Activated naive CD8-positive, alpha-beta T cell treated with anti-CD3 and anti-CD28 coated beads, Interleukin-2, amount 50 U/mL, for 24 hours (primary cell): Measurements from ENCODE around the gene DEFB110.

ENCODE experiments used
- ATAC-seq: fragments of 150-1000 bp; cut with Tn5 transposase; one replicate; pipeline ENCODE4 v1.10.0; 2021
- DNase-seq: peaks from one replicate; pipeline ENCODE4 v3.0.0; 2021
- H3K27ac Mint-ChIP-seq: one replicate; pipeline ENCODE4 v1.8.0; 2021; ENCODE audit warnings: mild to moderate bottlenecking, mixed read lengths
- H3K27me3 Mint-ChIP-seq: one replicate; pipeline ENCODE4 v1.8.0; 2021; ENCODE audit warnings: mixed read lengths
- H3K36me3 Mint-ChIP-seq: one replicate; pipeline ENCODE4 v1.8.0; 2021; ENCODE audit warnings: low read depth, mixed read lengths
- H3K4me1 Mint-ChIP-seq: one replicate; pipeline ENCODE4 v1.8.0; 2021; ENCODE audit warnings: mixed read lengths
- H3K4me3 Mint-ChIP-seq: one replicate; pipeline ENCODE4 v1.8.0; 2021; ENCODE audit warnings: mild to moderate bottlenecking, moderate library complexity, mixed read lengths
- H3K9me3 Mint-ChIP-seq: one replicate; pipeline ENCODE4 v1.8.0; 2021; ENCODE audit warnings: mixed read lengths

Gene DEFB110

DNA sequence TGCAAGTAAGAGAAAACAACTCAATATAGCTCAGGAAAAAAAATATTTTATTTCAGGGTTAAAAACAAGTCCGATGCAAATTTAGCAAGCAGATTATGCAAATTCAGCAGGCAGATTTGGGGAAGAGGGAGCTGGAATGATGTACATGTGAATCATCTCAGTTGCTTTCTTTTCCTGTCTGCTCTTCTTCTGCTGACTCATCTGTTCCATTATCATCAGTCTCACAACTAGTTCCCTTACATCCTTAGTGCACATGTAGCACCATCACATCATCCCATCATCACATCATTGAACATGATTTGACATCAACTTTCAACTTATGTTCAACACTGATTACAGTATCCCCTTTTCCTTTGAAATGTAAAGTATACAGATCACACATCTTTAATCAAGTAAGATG, 40.9 kb downstream of the DEFB110 start:
- no peak for ATAC-seq
- H3K9me3 Mint-ChIP-seq = peaks cover 4% of the 10 kb centered on the region
- DNase-seq = no peak
- no peaks in the 10 kb centered on the region for H3K36me3 Mint-ChIP-seq
- H3K27me3 Mint-ChIP-seq = no peaks in the 10 kb centered on the region
- H3K4me3 Mint-ChIP-seq = no peak overlapping the region
- H3K4me1 Mint-ChIP-seq = peaks cover 2% of the 10 kb centered on the region
- H3K27ac Mint-ChIP-seq = no peak overlapping the region

DNA sequence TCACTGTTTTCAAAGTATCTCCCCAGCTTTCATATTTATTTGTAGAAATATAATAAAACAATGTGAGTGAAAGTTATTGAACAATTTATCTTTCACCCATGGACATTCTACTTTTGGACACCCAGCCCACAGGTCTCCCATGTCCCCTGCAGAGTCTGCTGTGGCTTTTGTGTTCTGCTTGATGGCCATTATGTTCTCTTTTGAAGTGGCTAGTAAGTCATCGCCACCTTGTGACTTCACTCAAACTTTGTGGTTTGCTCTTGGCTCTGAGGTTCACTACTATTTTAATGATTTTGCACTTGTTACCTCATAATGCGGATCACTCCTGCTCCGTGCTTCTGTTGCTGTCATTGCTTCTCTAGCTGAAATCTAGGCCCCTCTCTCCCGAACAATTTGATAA, 42.2 kb downstream of the DEFB110 start:
- ATAC-seq (no peak), DNase-seq (no peak)
- Mint-ChIP-seq H3K27me3 (no peaks in the 10 kb centered on the region), H3K4me3 (no peak overlapping the region), H3K36me3 (no peaks in the 10 kb centered on the region), H3K9me3 (peaks cover 4% of the 10 kb centered on the region), H3K4me1 (peaks cover 2% of the 10 kb centered on the region), H3K27ac (no peak overlapping the region)

DNA sequence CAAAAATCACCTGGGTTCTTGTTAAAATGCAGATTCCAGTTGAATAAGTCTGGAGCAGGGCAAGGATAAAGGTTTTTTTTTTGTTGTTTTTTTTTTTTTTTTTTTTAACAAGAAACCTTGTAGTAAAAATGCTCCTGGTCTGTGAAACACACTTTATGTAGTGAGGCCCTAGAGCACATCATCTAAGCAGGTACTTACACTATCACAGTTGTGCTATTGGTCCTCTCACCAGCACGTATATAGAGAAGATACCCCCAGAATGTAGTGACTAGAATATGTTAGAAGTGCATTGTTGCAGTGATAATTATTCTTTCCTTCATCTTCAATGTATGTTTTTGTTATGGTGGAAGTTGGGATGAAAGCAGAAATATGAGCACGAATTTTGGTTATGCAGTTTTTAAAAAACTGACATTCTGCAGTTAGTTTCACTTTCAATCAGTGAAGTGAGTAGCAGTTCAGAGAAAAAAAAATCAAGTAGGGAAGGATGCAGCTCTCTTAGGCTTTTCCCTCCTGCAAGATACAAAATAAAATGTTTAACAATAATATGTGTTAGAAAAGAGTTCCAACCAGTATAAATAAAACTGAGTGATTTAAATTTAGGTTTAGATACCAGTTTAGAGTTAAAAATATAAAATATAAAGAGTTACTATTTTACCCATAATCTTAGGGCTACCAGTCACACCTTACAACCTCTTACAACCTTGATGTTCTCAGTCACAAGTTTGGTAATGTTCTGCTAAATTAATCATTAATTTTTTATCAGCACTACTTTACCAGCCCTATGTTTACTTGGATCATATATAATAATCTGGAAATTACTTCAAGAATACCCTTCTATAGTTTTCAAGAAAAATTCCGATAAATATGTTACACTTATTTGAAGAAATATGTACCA, 43.2 kb downstream of the DEFB110 start:
- Mint-ChIP-seq H3K9me3 (peaks cover 4% of the 10 kb centered on the region), H3K27ac (no peak overlapping the region), H3K4me1 (peaks cover 2% of the 10 kb centered on the region), H3K36me3 (no peaks in the 10 kb centered on the region), H3K4me3 (no peak overlapping the region), H3K27me3 (no peaks in the 10 kb centered on the region)
- DNase-seq (no peak), ATAC-seq (no peak)

DNA sequence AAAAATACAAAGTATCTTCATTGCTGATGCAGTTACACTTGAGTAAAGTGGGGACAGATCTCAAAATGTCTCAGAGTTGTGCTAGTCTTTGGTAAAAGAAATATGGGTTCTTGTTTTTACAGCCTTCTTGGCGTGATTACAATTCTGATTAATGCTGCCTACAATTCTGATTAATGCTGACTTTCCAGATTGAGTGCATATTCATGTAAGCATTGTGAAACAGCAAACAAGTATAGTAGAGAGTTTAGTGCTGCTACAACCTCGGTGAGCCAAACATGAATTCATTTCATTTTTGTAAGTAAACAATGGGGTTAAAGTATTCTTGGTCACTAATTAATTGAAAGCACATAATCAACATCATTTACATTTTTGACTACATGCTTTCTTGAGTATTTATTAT, 52.2 kb downstream of the DEFB110 start, which contains the start of gene DEFB113:
Gene DEFB113, minus strand, starts transcription at position 21 of the 400 bp plus-strand sequence. Its CDS starts 0 bp downstream, at position 21.
- Mint-ChIP-seq H3K9me3 (peaks cover 4% of the 10 kb centered on the region), H3K4me1 (no peaks in the 10 kb centered on the region), H3K36me3 (no peaks in the 10 kb centered on the region), H3K27me3 (no peaks in the 10 kb centered on the region), H3K27ac (no peak within 1 kb of the TSS), H3K4me3 (no peak within 1 kb of the TSS)
- DNase-seq = no peak
- ATAC-seq = no peak
